Lower lobe of right lung (tissue), 2 donors: ENCODE results near the gene GPT2. TPM values are rescaled to one million over a fixed set of nuclear protein-coding genes. Genes with fewer than 3 reads are reported as not detected.
A peak's percentile ranks its signal among the peaks of the same experiment; 100 is the strongest.

ENCODE experiments used
- ATAC-seq, 2 donors: fragments of 200-7000 bp; cut with Tn5 transposase; one replicate each; pipeline ENCODE4 v1.9.1; 2020 to 2022; ENCODE audit warnings: mild to moderate bottlenecking in 2 of 2, moderate library complexity in 2 of 2
- DNase-seq: peaks from one replicate; pipeline ENCODE4 v3.0.0-alpha.2; 2020
- H3K27ac ChIP-seq: fragments of 200-600 bp; one replicate; pipeline ENCODE4 v1.8.0; 2022
- H3K27me3 ChIP-seq: fragments of 200-600 bp; one replicate; pipeline ENCODE4 v1.8.0; 2022; ENCODE audit warnings: low read depth
- H3K36me3 ChIP-seq: fragments of 200-600 bp; one replicate; pipeline ENCODE4 v1.8.0; 2022; ENCODE audit warnings: mild to moderate bottlenecking
- H3K4me1 ChIP-seq: fragments of 200-600 bp; one replicate; pipeline ENCODE4 v1.8.0; 2022
- H3K4me3 ChIP-seq: fragments of 200-600 bp; one replicate; pipeline ENCODE4 v1.8.0; 2022; ENCODE audit warnings: mild to moderate bottlenecking
- H3K9me3 ChIP-seq: fragments of 200-600 bp; one replicate; pipeline ENCODE4 v1.8.0; 2022
- intact Hi-C: fragments of 100-400 bp; cut with DNase I; formaldehyde crosslinking; loops from one replicate; pipeline ENCODE4 v1.11.0; 2022
- total RNA-seq: library from RNA; stranded (reverse); fragmentation: NEBNext Ultra II Directional; extraction: Animal tissue kit (Norgen Biotek cat#: 25700); gene quantifications from one replicate; pipeline ENCODE4 v1.2.1, GENCODE V29; 2021
- TF ChIP-seq, protein P1 (sequence below): fragments of 200-600 bp; IDR thresholded peaks from one replicate; pipeline ENCODE4 v1.8.0; 2022; ENCODE audit warnings: antibody characterized with exemption, mild to moderate bottlenecking
- donor health status: DM: no; HTN: yes; CAD: no; lungs with severe emphysema.

GPT2 gene
- total RNA-seq, 1 donor from 2014 or later, result 4.8 TPM

DNA sequence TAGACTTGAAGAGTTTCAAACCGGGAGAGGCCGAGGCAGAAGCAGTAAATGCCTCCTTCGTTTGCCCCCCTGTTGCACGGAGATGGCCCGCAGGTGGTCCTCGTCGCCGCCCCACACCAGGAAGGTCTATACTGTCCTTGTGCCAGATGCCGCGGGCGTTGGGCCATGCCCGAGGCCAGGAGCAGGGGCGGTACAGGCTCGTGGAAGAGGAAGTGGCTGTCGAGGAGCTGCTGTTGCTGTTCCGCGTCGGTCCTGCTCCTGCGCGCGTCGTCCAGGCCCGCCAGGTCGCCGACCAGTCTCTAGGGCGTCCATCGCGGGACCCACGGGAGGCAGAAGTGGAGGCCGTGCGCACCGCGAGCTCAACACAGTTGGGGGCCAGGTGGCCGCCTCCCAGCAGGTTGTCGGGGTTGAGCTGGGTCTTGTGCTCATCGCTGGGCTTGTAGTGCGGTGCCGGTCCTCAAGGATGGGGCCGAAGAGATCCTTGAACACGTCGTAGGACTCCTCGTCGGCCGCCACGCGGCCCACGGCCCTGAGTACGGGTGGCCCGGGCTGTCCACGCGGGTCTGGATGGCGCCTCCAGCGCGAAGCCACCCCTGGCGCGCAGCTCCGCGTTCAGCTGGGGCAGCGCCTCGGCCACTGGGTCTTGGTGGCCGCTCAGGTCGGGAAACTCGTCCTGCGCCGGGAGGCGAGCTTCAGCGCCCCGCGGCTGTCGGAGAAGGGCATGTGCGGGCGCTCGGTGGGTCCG lies 40.1 kb upstream of the GPT2 start:
- H3K4me3 ChIP-seq, result peak overlapping the region; percentile 23
- peaks cover 24% of the 10 kb centered on the region for H3K27me3 ChIP-seq
- H3K27ac ChIP-seq, result no peak overlapping the region
- H3K9me3 ChIP-seq, result no peaks in the 10 kb centered on the region
- no peaks in the 10 kb centered on the region for H3K36me3 ChIP-seq
- H3K4me1 ChIP-seq, result no peaks in the 10 kb centered on the region
- ATAC-seq (peak; percentile 33 to 69), DNase-seq (peak; percentile 55)
- TF ChIP-seq, protein P1, sequence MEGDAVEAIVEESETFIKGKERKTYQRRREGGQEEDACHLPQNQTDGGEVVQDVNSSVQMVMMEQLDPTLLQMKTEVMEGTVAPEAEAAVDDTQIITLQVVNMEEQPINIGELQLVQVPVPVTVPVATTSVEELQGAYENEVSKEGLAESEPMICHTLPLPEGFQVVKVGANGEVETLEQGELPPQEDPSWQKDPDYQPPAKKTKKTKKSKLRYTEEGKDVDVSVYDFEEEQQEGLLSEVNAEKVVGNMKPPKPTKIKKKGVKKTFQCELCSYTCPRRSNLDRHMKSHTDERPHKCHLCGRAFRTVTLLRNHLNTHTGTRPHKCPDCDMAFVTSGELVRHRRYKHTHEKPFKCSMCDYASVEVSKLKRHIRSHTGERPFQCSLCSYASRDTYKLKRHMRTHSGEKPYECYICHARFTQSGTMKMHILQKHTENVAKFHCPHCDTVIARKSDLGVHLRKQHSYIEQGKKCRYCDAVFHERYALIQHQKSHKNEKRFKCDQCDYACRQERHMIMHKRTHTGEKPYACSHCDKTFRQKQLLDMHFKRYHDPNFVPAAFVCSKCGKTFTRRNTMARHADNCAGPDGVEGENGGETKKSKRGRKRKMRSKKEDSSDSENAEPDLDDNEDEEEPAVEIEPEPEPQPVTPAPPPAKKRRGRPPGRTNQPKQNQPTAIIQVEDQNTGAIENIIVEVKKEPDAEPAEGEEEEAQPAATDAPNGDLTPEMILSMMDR, result no peak
- intact Hi-C loops, result no loop called here

DNA sequence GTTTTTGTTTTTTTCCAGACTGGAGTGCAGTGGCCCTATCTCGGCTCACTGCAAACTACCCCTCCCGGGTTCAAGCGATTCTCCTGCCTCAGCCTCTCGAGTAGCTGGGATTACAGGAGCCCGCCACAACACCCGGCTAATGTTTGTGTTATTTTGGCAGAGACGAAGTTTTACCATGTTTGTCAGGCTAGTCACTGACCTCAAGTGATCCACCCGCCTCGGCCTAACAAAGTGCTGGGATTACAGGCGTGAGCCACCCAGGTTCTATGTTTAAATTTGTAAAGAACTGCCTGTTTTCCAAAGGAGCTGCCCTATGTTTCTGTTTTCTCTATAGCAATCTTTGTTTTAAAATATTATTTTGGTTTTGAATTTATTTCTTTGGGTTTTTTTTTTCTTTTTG lies 39.4 kb upstream of the GPT2 start:
- intact Hi-C loops, result no loop called here
- no peak for DNase-seq
- no peaks in the 10 kb centered on the region for H3K4me1 ChIP-seq

DNA sequence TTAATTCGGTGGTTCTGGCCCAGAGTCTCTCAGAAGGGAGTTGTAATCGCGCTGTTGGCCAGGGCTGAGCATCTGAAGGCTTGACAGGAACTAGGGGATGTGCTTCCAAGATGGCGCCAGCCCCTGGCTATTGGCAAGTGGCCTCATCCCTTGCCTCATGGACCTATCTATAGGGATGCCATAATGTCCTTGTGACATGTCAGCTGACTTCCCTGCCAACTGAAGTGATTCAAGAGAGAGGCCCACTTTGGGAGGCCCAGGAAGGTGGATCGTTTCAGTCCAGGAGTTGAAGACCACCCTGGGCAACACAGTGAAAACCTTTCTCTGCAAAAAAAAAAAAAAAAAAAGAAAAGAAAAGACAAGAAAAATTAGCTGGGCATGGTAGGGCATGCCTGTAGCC lies 38.2 kb upstream of the GPT2 start:
- H3K36me3 ChIP-seq, result no peaks in the 10 kb centered on the region
- no peaks in the 10 kb centered on the region for H3K9me3 ChIP-seq
- H3K4me1 ChIP-seq, result no peaks in the 10 kb centered on the region
- ATAC-seq (no peak), DNase-seq (no peak)
- H3K27me3 ChIP-seq, result peaks cover 24% of the 10 kb centered on the region
- TF ChIP-seq, protein P1, result no peak
- intact Hi-C loops, result no loop called here
- no peak overlapping the region for H3K4me3 ChIP-seq
- no peak overlapping the region for H3K27ac ChIP-seq

More for the DNA sequence above, 39.4 kb upstream of the GPT2 start:
- Histone ChIP-seq H3K9me3 (no peaks in the 10 kb centered on the region), H3K4me3 (no peak overlapping the region), H3K27ac (no peak overlapping the region), H3K27me3 (peaks cover 24% of the 10 kb centered on the region), H3K36me3 (no peaks in the 10 kb centered on the region)
- TF ChIP-seq, protein P1, result no peak
- ATAC-seq, result no peak

DNA sequence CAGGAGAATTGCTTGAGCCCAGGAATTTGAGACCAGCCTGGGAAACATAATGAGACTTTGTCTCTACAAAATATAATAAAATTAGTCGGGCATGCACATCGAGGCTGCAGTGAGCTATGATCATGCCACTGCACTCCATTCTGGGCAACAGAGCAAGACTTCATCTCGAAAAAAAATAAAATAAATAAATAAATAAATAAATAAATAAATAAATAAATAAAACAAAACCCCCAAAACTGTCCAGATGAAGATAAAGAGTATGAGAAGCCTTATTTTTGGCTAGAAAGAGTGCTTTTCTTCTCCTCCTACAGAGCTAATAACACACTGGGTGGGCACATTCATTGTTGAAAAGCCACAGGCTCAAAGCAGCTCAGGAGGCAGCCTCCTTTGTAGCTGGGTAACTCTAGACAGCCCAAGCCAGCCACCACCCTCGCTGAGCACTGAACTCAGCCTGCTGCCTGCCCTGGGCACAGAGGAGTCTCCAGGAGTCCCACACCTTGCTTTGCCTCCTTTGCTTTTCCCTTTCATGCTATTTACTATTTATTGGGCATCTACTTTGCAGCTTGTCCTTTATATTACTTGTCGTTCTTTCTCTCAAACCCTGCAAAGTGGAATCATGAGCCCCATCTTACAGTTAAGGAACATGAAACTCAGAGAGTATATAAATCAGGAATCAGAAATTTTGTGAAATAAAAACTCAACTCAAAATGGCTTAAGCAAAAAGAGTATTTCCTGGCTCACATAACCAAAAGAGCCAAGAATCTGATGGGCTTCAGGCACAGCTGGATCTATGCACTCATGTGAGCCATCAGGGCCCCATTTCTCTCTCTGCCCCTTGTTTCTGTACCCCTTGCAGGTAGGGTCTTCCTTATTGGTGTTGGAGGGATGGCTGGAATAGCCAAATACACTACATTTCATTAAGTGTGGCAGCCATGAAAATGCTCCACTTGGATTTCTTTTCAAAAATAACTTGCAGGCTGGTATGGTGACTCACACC lies 35.1 kb upstream of the GPT2 start:
- TF ChIP-seq, protein P1, result no peak
- DNase-seq, result no peak

DNA sequence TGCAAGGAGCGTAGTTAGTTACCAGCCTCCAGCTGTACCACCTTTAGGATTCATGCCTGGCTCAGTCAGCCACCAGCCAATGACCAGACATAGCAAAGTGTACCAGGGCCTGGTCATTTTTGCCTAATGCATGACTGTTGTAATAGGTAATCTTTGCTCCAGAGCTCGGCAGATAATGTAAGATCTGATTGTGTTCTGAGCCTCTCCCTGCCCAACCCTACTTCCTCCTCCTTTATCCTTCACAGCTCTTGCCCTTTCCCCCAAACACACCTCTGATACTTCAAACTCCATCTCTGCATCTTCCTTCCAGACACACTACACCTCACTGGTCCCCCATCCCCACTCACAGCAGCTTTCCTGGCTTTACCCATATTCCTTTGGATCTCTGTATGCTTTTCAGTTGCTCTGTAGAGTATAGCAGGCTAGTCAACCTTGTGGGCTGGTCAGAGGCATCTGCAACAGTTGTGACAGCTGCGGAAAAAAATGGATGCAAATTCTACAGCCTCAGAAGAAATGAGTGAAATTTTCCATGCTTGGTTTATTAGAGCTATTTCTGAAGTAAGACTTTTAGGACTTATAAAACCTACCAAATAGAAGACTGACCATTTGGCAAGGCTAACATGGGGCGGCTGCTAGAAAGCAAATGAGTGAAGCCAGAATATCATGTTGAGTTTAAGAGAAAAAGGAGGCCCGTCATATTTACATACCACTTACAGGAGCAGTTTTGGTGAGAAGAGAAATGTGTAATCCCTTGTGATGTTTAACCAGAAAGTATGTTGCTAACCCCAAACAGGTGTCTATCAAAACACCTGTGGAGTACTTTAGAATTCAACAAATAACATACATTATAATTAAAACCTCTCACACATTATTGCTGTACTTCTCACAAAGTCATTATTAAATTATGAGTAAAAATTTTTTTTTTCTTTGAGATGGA lies 33.3 kb upstream of the GPT2 start:
- ATAC-seq (no peak), DNase-seq (no peak)
- H3K36me3 ChIP-seq, result no peaks in the 10 kb centered on the region
- no peaks in the 10 kb centered on the region for H3K4me1 ChIP-seq
- TF ChIP-seq, protein P1, result no peak
- H3K27ac ChIP-seq, result no peak overlapping the region
- H3K9me3 ChIP-seq, result no peaks in the 10 kb centered on the region
- intact Hi-C loops, result loop anchor here (5.0 kb wide), 1 partner anchor 56 kb away; no protein-coding TSS in a partner anchor
- no peak overlapping the region for H3K4me3 ChIP-seq
- peaks cover 6% of the 10 kb centered on the region for H3K27me3 ChIP-seq

More for the DNA sequence above, 35.1 kb upstream of the GPT2 start:
- Histone ChIP-seq H3K9me3 (no peaks in the 10 kb centered on the region), H3K4me3 (no peak overlapping the region), H3K4me1 (no peaks in the 10 kb centered on the region), H3K27me3 (peaks cover 17% of the 10 kb centered on the region), H3K36me3 (no peaks in the 10 kb centered on the region), H3K27ac (no peak overlapping the region)
- intact Hi-C loops, result no loop called here
- no peak for ATAC-seq
